SU-DHL-6 (cell line): ENCODE data around the gene HDAC7.

ENCODE experiments used
- CTCF ChIP-seq: fragments of 200-600 bp; sonication (generic); IDR thresholded peaks from one replicate; pipeline ENCODE4 v1.5.1; 2017; ENCODE audit warnings: antibody characterized with exemption, mild to moderate bottlenecking, low read length, moderate library complexity; ENCODE audit not compliant: insufficient read depth, poor library complexity, severe bottlenecking
- EZH2phosphoT487 ChIP-seq: fragments of 200-600 bp; sonication (generic), shearing (Covaris generic); conservative IDR thresholded peaks from 2 replicates; pipeline ENCODE4 v1.6.1; 2018; ENCODE audit warnings: mild to moderate bottlenecking, antibody characterized with exemption, low read length, moderate library complexity, mixed read lengths

GRCh38 chr12:47862881-47863280, 43.2 kb upstream of the HDAC7 start:
- TF ChIP-seq CTCF (no peak), EZH2phosphoT487 (no peak)
